H1 (cell line): ENCODE results near the gene SH3RF2. TPM values are rescaled to one million over a fixed set of nuclear protein-coding genes. Genes with fewer than 3 reads are reported as not detected.

Experiments
- CTCF ChIA-PET: fragments of 300-600 bp; sonication (Branson Sonifier 250); formaldehyde crosslinking; loops from one replicate; lab custom pipeline; 2021; ENCODE audit not compliant: partially characterized antibody; lab: Charles Lee
- POLR2A ChIA-PET: fragments of 300-600 bp; sonication (Branson Sonifier 250); formaldehyde crosslinking; loops from one replicate; lab custom pipeline; 2021; ENCODE audit warnings: inconsistent platforms; ENCODE audit not compliant: partially characterized antibody; lab: Charles Lee
- DNase-seq, 2 experiments: peaks; one replicate each; pipeline versions ENCODE4 v3.0.0 to v3.0.0-alpha.2; 2010 to 2022; ENCODE audit warnings: low spot score in 2 of 2, low read depth in 1 of 2, mixed read lengths in 1 of 2
- FAIRE-seq: peaks from 2 replicates; lab custom pipeline; 2011; peaks lifted over from hg19 to GRCh38; lab: Jason Lieb, UNC
- H2AFZ ChIP-seq: 2 replicates; pipeline ENCODE4 v1.8.1; 2012; ENCODE audit warnings: low read length, inconsistent platforms
- H2AK5ac ChIP-seq: 2 replicates; pipeline ENCODE4 v1.6.1; 2013; ENCODE audit warnings: low read depth, low read length
- H2BK120ac ChIP-seq: replicated peaks from 2 replicates; pipeline ENCODE3; 2013; ENCODE audit warnings: low read depth, low read length, inconsistent platforms
- H2BK12ac ChIP-seq: 2 replicates; pipeline ENCODE4 v1.6.1; 2013; ENCODE audit warnings: low read depth, low read length
- H2BK15ac ChIP-seq: 2 replicates; pipeline ENCODE4 v1.6.1; 2013; ENCODE audit warnings: low read length
- H2BK20ac ChIP-seq: 2 replicates; pipeline ENCODE4 v1.6.1; 2013; ENCODE audit warnings: low read length
- H2BK5ac ChIP-seq: 2 replicates; pipeline ENCODE4 v1.6.1; 2013; ENCODE audit warnings: low read depth, low read length
- H3K14ac ChIP-seq: 2 replicates; pipeline ENCODE4 v1.6.1; 2013; ENCODE audit warnings: inconsistent platforms; ENCODE audit not compliant: insufficient read length
- H3K18ac ChIP-seq: 2 replicates; pipeline ENCODE4 v1.6.1; 2013; ENCODE audit warnings: low read length; ENCODE audit errors: extremely low read depth
- H3K23ac ChIP-seq: 2 replicates; pipeline ENCODE4 v1.6.1; 2013; ENCODE audit warnings: inconsistent platforms; ENCODE audit not compliant: insufficient read length
- H3K23me2 ChIP-seq: 2 replicates; pipeline ENCODE4 v1.6.1; 2013; ENCODE audit warnings: low read depth, low read length
- H3K27ac ChIP-seq: 2 replicates; pipeline ENCODE4 v1.6.1; 2011; ENCODE audit warnings: low read depth, low read length, inconsistent platforms
- H3K27me3 ChIP-seq, 4 experiments: replicated peaks in 1 of 4; 1 replicate in 1 of 4; 2 replicates in 3 of 4; pipeline versions ENCODE4 v1.6.1 to v1.8.1; 2011 to 2013; ENCODE audit warnings: low read length in 3 of 4, mild to moderate bottlenecking in 3 of 4, inconsistent platforms in 2 of 4, mixed read lengths in 2 of 4, moderate library complexity in 1 of 4; ENCODE audit not compliant: control insufficient read depth in 3 of 4, insufficient read depth in 3 of 4; ENCODE audit errors: extremely low read depth in 1 of 4
- H3K36me3 ChIP-seq, 4 experiments: 2 replicates each; pipeline versions ENCODE4 v1.6.1 to v1.8.1; 2011 to 2013; ENCODE audit warnings: mild to moderate bottlenecking in 4 of 4, low read length in 3 of 4, moderate library complexity in 2 of 4, control low read depth in 1 of 4, inconsistent platforms in 1 of 4; ENCODE audit not compliant: insufficient read depth in 4 of 4, control insufficient read depth in 2 of 4
- H3K4ac ChIP-seq: replicated peaks from 2 replicates; pipeline ENCODE3; 2013; ENCODE audit warnings: low read length, low read depth, mixed read lengths, inconsistent platforms; ENCODE audit not compliant: insufficient read length
- H3K4me1 ChIP-seq, 4 experiments: replicated peaks in 1 of 4; 1 replicate in 1 of 4; 2 replicates in 3 of 4; pipeline versions ENCODE4 v1.6.1 to v1.8.1; 2011 to 2013; ENCODE audit warnings: low read length in 3 of 4, inconsistent platforms in 2 of 4, mixed read lengths in 1 of 4; ENCODE audit not compliant: insufficient read depth in 4 of 4, control insufficient read depth in 3 of 4
- H3K4me2 ChIP-seq, 2 experiments: 2 replicates each; pipeline versions ENCODE4 v1.6.1 to v1.8.1; 2011 to 2013; ENCODE audit warnings: low read depth in 2 of 2, low read length in 2 of 2, control low read depth in 1 of 2, inconsistent platforms in 1 of 2, mild to moderate bottlenecking in 1 of 2; ENCODE audit not compliant: insufficient read depth in 1 of 2
- H3K4me3 ChIP-seq, 4 experiments: fragments of 200-600, 300-600 bp in 1 of 4; sonication (generic), shearing (Covaris generic), sonication (Bioruptor Twin) in 1 of 4; 2 replicates each; pipeline versions ENCODE4 v1.5.1 to v1.8.1; 2011 to 2016; ENCODE audit warnings: low read length in 4 of 4, low read depth in 3 of 4, control low read depth in 2 of 4, inconsistent platforms in 2 of 4, mild to moderate bottlenecking in 2 of 4, mixed read lengths in 1 of 4, moderate library complexity in 1 of 4; ENCODE audit not compliant: insufficient read depth in 2 of 4; ENCODE audit errors: extremely low read depth in 1 of 4
- H3K56ac ChIP-seq: replicated peaks from 2 replicates; pipeline ENCODE3; 2013; ENCODE audit warnings: low read depth, mild to moderate bottlenecking, mixed read lengths, low read length, inconsistent platforms; ENCODE audit not compliant: insufficient read length
- H3K79me1 ChIP-seq: 2 replicates; pipeline ENCODE4 v1.6.1; 2013; ENCODE audit warnings: low read depth, low read length, control low read depth
- H3K79me2 ChIP-seq, 2 experiments: 2 replicates each; pipeline versions ENCODE4 v1.6.1 to v1.8.1; 2012 to 2013; ENCODE audit warnings: low read length in 2 of 2, mild to moderate bottlenecking in 2 of 2, inconsistent platforms in 1 of 2; ENCODE audit not compliant: insufficient read depth in 2 of 2, control insufficient read depth in 1 of 2
- H3K9ac ChIP-seq, 4 experiments: replicated peaks in 1 of 4; 1 replicate in 1 of 4; 2 replicates in 3 of 4; pipeline versions ENCODE4 v1.6.1 to v1.8.1; 2011 to 2013; ENCODE audit warnings: low read depth in 3 of 4, low read length in 3 of 4, control low read depth in 2 of 4, mild to moderate bottlenecking in 2 of 4, moderate library complexity in 2 of 4, inconsistent platforms in 1 of 4; ENCODE audit errors: extremely low read depth in 1 of 4
- H3K9me3 ChIP-seq, 2 experiments: 2 replicates each; pipeline versions ENCODE4 v1.6.1 to v1.8.1; 2012 to 2013; ENCODE audit warnings: mild to moderate bottlenecking in 2 of 2, moderate library complexity in 2 of 2, control low read depth in 1 of 2, inconsistent platforms in 1 of 2, low read depth in 1 of 2, low read length in 1 of 2, mixed read lengths in 1 of 2; ENCODE audit not compliant: insufficient read depth in 2 of 2
- H4K20me1 ChIP-seq, 2 experiments: replicated peaks in 1 of 2; 2 replicates each; pipeline versions ENCODE3 to v1.8.1; 2011 to 2013; ENCODE audit warnings: inconsistent platforms in 2 of 2, low read length in 2 of 2, mild to moderate bottlenecking in 1 of 2; ENCODE audit not compliant: insufficient read depth in 2 of 2, control insufficient read depth in 1 of 2
- H4K5ac ChIP-seq: 2 replicates; pipeline ENCODE4 v1.6.1; 2013; ENCODE audit warnings: low read length, low read depth, mixed read lengths, inconsistent platforms; ENCODE audit not compliant: insufficient read length
- H4K8ac ChIP-seq: 2 replicates; pipeline ENCODE4 v1.8.0; 2013; ENCODE audit warnings: mild to moderate bottlenecking, moderate library complexity, low read length, inconsistent platforms; ENCODE audit not compliant: insufficient read depth; ENCODE audit errors: extremely low read depth
- H4K91ac ChIP-seq: replicated peaks from 2 replicates; pipeline ENCODE3; 2013; ENCODE audit warnings: low read length, mixed read lengths, inconsistent platforms; ENCODE audit not compliant: insufficient read length
- ASH2L ChIP-seq: fragments of 200-600, 300-600 bp; sonication (generic); IDR thresholded peaks from one replicate; pipeline ENCODE4 v1.7.1; 2017; ENCODE audit warnings: low read length
- BRCA1 ChIP-seq: IDR thresholded peaks from 2 replicates; pipeline ENCODE4 v1.6.1; 2012; ENCODE audit warnings: low read depth, low read length, improper control_type of control experiment
- CHD1 ChIP-seq: IDR thresholded peaks from 2 replicates; pipeline ENCODE4 v1.6.1; 2012; ENCODE audit warnings: low read depth, low read length, improper control_type of control experiment
- CHD2 ChIP-seq: IDR thresholded peaks from 2 replicates; pipeline ENCODE4 v1.6.1; 2012; ENCODE audit warnings: low read length, improper control_type of control experiment
- CREB1 ChIP-seq: IDR thresholded peaks from 2 replicates; pipeline ENCODE4 v1.6.1; 2012; ENCODE audit warnings: inconsistent platforms
- CTBP2 ChIP-seq: IDR thresholded peaks from 2 replicates; pipeline ENCODE4 v1.7.0; 2011; ENCODE audit warnings: borderline replicate concordance, mild to moderate bottlenecking, moderate library complexity, mixed read lengths, low read length; ENCODE audit not compliant: insufficient read depth, insufficient read length
- EGR1 ChIP-seq: IDR thresholded peaks from 2 replicates; pipeline ENCODE4 v1.6.1; 2011; ENCODE audit warnings: low read depth, low read length, borderline replicate concordance
- EP300 ChIP-seq, 2 experiments: IDR thresholded peaks; 1 replicate in 1 of 2; 2 replicates in 1 of 2; pipeline ENCODE4 v1.6.1; 2011 to 2012; ENCODE audit warnings: low read depth in 2 of 2, low read length in 2 of 2, mild to moderate bottlenecking in 2 of 2, borderline replicate concordance in 1 of 2, inconsistent platforms in 1 of 2, moderate library complexity in 1 of 2
- MAX ChIP-seq: IDR thresholded peaks from 2 replicates; pipeline ENCODE4 v1.6.1; 2012; ENCODE audit warnings: inconsistent platforms
- RFX5 ChIP-seq: IDR thresholded peaks from 2 replicates; pipeline ENCODE4 v1.6.1; 2011; ENCODE audit warnings: low read depth, low read length, improper control_type of control experiment, borderline replicate concordance
- RXRA ChIP-seq: IDR thresholded peaks from 2 replicates; pipeline ENCODE4 v1.6.1; 2011; ENCODE audit warnings: low read depth, mild to moderate bottlenecking, low read length, moderate library complexity; ENCODE audit not compliant: insufficient read depth
- TEAD4 ChIP-seq: IDR thresholded peaks from 2 replicates; pipeline ENCODE4 v1.6.1; 2012; ENCODE audit warnings: low read depth, low read length, inconsistent platforms, mixed read lengths
- USF2 ChIP-seq: IDR thresholded peaks from 2 replicates; pipeline ENCODE4 v1.6.1; 2011; ENCODE audit warnings: low read length, improper control_type of control experiment
- WGBS, 2 experiments: shearing (Covaris generic) in 1 of 2; methylation state at CpG; one replicate each; pipeline versions ENCODE4 v1.1.6 to v1.1.7; 2013 to 2015; ENCODE audit warnings: low lambda C conversion rate in 2 of 2, mixed read lengths in 2 of 2, inconsistent platforms in 1 of 2, low coverage in 1 of 2, missing lambda C conversion rate in 1 of 2; ENCODE audit not compliant: insufficient replicate concordance in 2 of 2, insufficient coverage in 1 of 2, insufficient read length in 1 of 2; ENCODE audit errors: extremely low coverage in 1 of 2, missing lambda C conversion rate in 1 of 2; 5-methylcytosine and 5-hydroxymethylcytosine counted together
- polyA plus RNA-seq, 7 experiments: library from polyadenylated mRNA; depleted of rRNA in 3 of 7; stranded (reverse) in 5 of 7; unstranded in 2 of 7; fragments of >200 nt in 5 of 7; fragments of 200-250 nt in 2 of 7; gene quantifications; 1 replicate in 5 of 7; 2 replicates in 1 of 7; 4 replicates in 1 of 7; pipeline versions ENCODE4 v1.2.1 to v1.2.3, GENCODE V29; 2011 to 2013; ENCODE audit warnings: missing spikeins in 2 of 7, mixed read lengths in 2 of 7
- total RNA-seq: library from RNA; stranded (reverse); fragmentation: NEBNext Ultra II Directional; extraction: Animal tissue kit (Norgen Biotek cat#: 25700); gene quantifications from 2 replicates; pipeline ENCODE4 v1.2.1, GENCODE V29; 2021

Gene SH3RF2
- total and polyA plus RNA-seq, 2 of the 8 experiments (the other 6 are each of a cell fraction or from before 2014, with no cell fraction given): 0.80 to 0.95 TPM

GRCh38 chr5:145971701-145972100 lies 35.3 kb downstream of the SH3RF2 start:
- Histone ChIP-seq H2BK5ac (no peak overlapping the region), H2BK20ac (no peak overlapping the region), H3K18ac (no peak overlapping the region), H3K79me2 (no peaks in the 10 kb centered on the region), H3K56ac (no peak overlapping the region), H3K14ac (no peak overlapping the region), H3K9ac (no peak overlapping the region), H2BK120ac (no peak overlapping the region), H2AFZ (no peak overlapping the region), H3K27me3 (no peaks in the 10 kb centered on the region), H3K4me3 (no peak overlapping the region), H4K91ac (no peak overlapping the region), H2BK15ac (no peak overlapping the region), H3K23me2 (no peaks in the 10 kb centered on the region), H3K4ac (no peak overlapping the region), H2BK12ac (no peak overlapping the region), H3K4me1 (peaks cover 0 to 3% (median under 1%) of the 10 kb centered on the region in 4 experiments; a peak in 2 of 7 replicates), H3K27ac (no peak overlapping the region), H3K9me3 (peaks cover 0 to 2% of the 10 kb centered on the region in 2 experiments; a peak in 1 of 4 replicates), H4K8ac (no peak overlapping the region), H4K5ac (no peak overlapping the region), H4K20me1 (no peaks in the 10 kb centered on the region), H3K79me1 (no peaks in the 10 kb centered on the region), H2AK5ac (no peak overlapping the region), H3K36me3 (no peaks in the 10 kb centered on the region), H3K23ac (no peak overlapping the region), H3K4me2 (no peak overlapping the region)
- WGBS, 2 experiments: 93% methylated on average over 1 of the region's 1 CpG; no CpG with 5 or more reads in 1 of the 2 experiments
- DNase-seq (no peak), FAIRE-seq (no peak)
- ChIA-PET CTCF (interaction anchor here (0.6 to 1.6 kb wide), 6 partner anchors 9 to 77 kb away, joined by 3 to 9 read pairs (median 4); partner anchors contain the start of gene SH3RF2), POLR2A (interaction anchor here (1.7 kb wide), 1 partner anchor 10 kb away, joined by 6 read pairs; no protein-coding TSS in a partner anchor)
- no peak for TF ChIP-seq CTBP2
- no peak for TF ChIP-seq CHD2
- TF ChIP-seq ASH2L: no peak
- TF ChIP-seq EGR1: no peak
- TF ChIP-seq RFX5: no peak
- TF ChIP-seq TEAD4: no peak
- TF ChIP-seq USF2: no peak
- no peak for TF ChIP-seq RXRA
- no peak for TF ChIP-seq EP300 (IDR thresholded peaks at IDR 0.05; ENCODE audit: borderline replicate concordance in 1 of 2, low read depth in 2 of 2, low read length in 2 of 2)
- no peak for TF ChIP-seq CREB1
- TF ChIP-seq MAX: no peak
- TF ChIP-seq BRCA1: no peak
- no peak for TF ChIP-seq CHD1
